ENCODE results near the gene LPIN1. TPM values are rescaled to one million over a fixed set of nuclear protein-coding genes. Genes with fewer than 3 reads are reported as not detected.

LPIN1 gene
- total and polyA plus RNA-seq, 2 of the 13 experiments (the other 11 are each of a cell fraction or from before 2014, with no cell fraction given), result 9.7 to 19.4 TPM

DNA sequence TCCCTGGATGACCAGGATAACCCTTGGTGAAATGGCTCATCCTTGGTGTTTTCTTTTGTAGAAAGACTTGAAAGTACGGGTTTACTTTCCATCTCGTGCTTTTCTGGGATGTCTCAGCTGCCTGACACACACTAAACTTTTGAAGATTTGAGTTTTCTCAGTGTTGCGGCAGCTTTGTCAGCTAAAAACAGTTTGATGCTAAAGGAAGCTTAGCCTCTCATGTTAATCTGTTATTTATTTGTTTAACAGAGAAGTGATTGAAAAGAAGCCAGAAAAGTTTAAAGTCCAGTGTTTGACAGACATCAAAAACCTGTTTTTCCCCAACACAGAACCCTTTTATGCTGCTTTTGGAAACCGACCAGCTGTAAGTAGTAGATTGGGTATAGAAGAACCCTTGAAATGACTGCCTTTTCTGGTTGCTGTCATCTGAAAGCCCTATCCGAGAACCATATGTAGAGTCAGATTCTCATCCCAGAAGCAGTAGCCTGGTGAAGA is 72.8 kb downstream of the LPIN1 start (continued):
- TF ChIP-seq, protein P1, sequence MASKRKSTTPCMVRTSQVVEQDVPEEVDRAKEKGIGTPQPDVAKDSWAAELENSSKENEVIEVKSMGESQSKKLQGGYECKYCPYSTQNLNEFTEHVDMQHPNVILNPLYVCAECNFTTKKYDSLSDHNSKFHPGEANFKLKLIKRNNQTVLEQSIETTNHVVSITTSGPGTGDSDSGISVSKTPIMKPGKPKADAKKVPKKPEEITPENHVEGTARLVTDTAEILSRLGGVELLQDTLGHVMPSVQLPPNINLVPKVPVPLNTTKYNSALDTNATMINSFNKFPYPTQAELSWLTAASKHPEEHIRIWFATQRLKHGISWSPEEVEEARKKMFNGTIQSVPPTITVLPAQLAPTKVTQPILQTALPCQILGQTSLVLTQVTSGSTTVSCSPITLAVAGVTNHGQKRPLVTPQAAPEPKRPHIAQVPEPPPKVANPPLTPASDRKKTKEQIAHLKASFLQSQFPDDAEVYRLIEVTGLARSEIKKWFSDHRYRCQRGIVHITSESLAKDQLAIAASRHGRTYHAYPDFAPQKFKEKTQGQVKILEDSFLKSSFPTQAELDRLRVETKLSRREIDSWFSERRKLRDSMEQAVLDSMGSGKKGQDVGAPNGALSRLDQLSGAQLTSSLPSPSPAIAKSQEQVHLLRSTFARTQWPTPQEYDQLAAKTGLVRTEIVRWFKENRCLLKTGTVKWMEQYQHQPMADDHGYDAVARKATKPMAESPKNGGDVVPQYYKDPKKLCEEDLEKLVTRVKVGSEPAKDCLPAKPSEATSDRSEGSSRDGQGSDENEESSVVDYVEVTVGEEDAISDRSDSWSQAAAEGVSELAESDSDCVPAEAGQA (IDR thresholded peaks at IDR 0.05; ENCODE audit: low read depth), result no peak
- TF ChIP-seq, protein P1 (CRISPR knock-in tag; IDR thresholded peaks at IDR 0.05; ENCODE audit: borderline replicate concordance), result 0 out of 2 replicates have a peak, but pooled peaks have one; percentile 45
- no peak for TF ChIP-seq FOXA1 (IDR thresholded peaks at IDR 0.05)
- TF ChIP-seq FOXA1 (CRISPR knock-in tag; IDR thresholded peaks at IDR 0.05), result peak; percentile 64
- no peak for TF ChIP-seq SMAD9 (CRISPR knock-in tag; IDR thresholded peaks at IDR 0.05)
- no peak; the same call in 1 of the 2 replicates for TF ChIP-seq ZBTB25 (CRISPR knock-in tag; IDR thresholded peaks at IDR 0.05)
- TF ChIP-seq RAD21 (CRISPR knock-in tag; IDR thresholded peaks at IDR 0.05), result no peak
- TF ChIP-seq IKZF1 (IDR thresholded peaks at IDR 0.05), result no peak
- no peak for TF ChIP-seq NFKBIZ (CRISPR knock-in tag; IDR thresholded peaks at IDR 0.05)
- TF ChIP-seq MIXL1 (CRISPR knock-in tag; IDR thresholded peaks at IDR 0.05), result peak; percentile 42; the same call in 1 of the 2 replicates
- no peak for TF ChIP-seq EEA1 (CRISPR knock-in tag; IDR thresholded peaks at IDR 0.05; ENCODE audit: borderline replicate concordance)
- no peak for TF ChIP-seq SIN3B (IDR thresholded peaks at IDR 0.05; ENCODE audit: low read length)
- TF ChIP-seq, protein P2, sequence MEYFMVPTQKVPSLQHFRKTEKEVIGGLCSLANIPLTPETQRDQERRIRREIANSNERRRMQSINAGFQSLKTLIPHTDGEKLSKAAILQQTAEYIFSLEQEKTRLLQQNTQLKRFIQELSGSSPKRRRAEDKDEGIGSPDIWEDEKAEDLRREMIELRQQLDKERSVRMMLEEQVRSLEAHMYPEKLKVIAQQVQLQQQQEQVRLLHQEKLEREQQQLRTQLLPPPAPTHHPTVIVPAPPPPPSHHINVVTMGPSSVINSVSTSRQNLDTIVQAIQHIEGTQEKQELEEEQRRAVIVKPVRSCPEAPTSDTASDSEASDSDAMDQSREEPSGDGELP (IDR thresholded peaks at IDR 0.05; ENCODE audit: borderline replicate concordance, low read depth), result peak; percentile 87
- no peak for TF ChIP-seq DZIP1 (CRISPR knock-in tag; IDR thresholded peaks at IDR 0.05)
- TF ChIP-seq GPBP1L1 (CRISPR knock-in tag; IDR thresholded peaks at IDR 0.05), result no peak
- no peak for TF ChIP-seq ZNF616 (CRISPR knock-in tag; IDR thresholded peaks at IDR 0.05; ENCODE audit: low read depth)
- TF ChIP-seq HMG20B (CRISPR knock-in tag; conservative IDR thresholded peaks at IDR 0.05), result 0 out of 2 replicates have a peak, but pooled peaks have one; percentile 16
- TF ChIP-seq PTBP1 (IDR thresholded peaks at IDR 0.05; ENCODE audit: low read depth, low read length, poor library complexity, severe bottlenecking), result no peak
